GM10266 (cell line): ENCODE measurements around the gene SHB.

Experiments
- DNase-seq: peaks from one replicate; pipeline ENCODE4 v3.0.0; 2012; ENCODE audit errors: extremely low spot score
- TF ChIP-seq, protein P1 (sequence below): IDR thresholded peaks from 2 replicates; pipeline ENCODE4 v1.5.1; 2012; ENCODE audit warnings: mild to moderate bottlenecking, low read depth; ENCODE audit not compliant: control insufficient read depth, insufficient read depth; ENCODE audit errors: missing control alignments

Gene SHB

DNA sequence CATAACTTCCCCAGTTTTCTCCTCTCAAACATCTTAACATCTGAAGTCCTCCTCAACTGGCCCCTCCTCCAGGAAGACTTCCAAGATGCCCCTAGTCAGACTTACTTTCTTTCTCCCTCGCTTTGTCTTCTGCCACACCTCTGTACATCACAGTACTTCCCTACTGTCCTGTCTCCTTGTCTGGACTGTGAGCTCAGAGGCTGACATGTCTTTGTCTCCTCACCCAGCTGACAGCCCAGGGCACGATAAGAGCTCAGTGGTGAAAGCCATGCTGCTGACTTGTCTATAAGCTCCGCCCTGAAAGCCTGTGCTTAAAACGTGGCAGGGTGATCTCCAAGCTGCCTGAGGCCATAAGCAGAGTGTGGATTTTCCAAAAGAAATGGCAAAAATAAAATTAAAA, 132.1 kb downstream of the SHB start:
- TF ChIP-seq, protein P1, sequence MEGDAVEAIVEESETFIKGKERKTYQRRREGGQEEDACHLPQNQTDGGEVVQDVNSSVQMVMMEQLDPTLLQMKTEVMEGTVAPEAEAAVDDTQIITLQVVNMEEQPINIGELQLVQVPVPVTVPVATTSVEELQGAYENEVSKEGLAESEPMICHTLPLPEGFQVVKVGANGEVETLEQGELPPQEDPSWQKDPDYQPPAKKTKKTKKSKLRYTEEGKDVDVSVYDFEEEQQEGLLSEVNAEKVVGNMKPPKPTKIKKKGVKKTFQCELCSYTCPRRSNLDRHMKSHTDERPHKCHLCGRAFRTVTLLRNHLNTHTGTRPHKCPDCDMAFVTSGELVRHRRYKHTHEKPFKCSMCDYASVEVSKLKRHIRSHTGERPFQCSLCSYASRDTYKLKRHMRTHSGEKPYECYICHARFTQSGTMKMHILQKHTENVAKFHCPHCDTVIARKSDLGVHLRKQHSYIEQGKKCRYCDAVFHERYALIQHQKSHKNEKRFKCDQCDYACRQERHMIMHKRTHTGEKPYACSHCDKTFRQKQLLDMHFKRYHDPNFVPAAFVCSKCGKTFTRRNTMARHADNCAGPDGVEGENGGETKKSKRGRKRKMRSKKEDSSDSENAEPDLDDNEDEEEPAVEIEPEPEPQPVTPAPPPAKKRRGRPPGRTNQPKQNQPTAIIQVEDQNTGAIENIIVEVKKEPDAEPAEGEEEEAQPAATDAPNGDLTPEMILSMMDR: no peak
- DNase-seq: no peak

DNA sequence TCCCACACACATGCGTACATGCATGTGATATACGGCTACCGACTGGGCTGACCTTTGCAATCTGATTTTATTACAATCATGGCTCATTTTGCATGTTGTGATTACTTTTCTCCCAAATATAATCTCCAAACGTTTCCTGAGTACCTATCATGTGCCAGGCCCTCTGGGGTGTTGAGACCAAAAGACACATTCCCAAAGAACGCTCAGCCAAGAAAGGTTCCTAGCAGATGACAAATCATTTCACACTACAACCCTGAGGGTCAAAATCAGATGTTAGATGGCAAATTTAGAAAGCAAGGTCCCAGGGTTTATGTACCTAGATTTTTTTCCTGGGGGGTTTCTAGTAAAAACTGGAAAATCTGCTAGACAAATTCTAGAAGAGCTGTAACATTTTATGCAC, 132.7 kb downstream of the SHB start:
- no peak for DNase-seq
- TF ChIP-seq, protein P1: no peak

DNA sequence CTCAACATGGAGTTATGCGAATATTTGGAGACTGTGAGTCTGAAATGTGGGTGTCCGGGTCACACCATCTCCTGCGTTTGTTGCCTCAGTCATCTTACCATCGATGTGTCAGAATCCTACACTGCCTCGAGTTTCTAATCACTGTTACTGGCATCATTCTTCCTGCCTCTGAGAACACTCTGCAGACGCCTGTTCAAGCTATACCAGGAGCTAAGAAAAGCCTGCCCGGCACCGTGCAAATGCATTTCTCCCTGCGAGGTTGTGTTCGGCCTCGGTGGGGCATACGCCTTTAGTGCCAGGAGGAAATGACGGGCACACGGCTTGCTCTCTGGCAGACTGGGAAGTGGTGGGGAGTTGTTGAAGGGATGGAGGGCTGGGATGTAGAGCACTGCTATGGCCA, 133.9 kb downstream of the SHB start:
- TF ChIP-seq, protein P1: no peak
- DNase-seq: no peak

DNA sequence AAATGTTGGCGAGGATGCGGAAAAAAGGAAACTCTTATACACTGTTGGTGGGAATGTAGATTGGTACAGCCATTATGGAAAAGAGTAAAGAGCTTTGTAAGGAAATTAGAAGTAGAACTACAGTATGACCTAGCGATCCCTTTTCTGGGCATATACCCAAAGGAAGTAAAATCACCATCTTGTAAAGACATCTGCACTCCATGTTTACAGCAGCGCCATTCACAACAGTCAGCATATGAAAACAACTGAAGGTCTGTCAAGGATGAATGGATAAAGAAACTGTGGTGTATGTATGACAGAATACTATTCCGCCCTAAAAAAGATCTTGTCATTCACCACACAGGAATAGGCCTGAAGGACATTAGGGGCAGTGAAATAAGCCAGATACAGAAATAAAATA, 137.4 kb downstream of the SHB start:
- DNase-seq: no peak
- TF ChIP-seq, protein P1: no peak

DNA sequence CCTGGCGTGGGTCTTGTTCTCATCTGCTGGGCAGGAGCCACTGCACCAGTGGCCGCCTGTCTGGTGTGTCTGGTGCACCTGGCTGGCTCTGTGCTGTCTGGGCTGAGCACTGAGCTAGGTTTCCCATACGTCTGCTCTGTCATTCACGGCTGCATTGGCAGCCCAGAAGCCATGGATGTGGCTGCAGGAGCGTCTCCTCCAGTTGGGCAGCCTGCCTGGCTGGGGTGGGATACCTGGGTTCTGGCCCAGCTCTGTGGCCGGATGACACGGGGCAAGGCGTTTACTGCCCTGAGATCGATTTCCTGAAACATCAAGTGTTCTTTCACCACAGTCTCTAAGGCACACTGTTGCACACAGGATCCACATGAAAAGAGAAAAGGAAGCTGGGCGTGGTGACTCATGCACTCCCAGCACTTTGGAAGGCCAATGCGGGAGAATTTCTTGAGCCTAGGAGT, 139.6 kb downstream of the SHB start:
- TF ChIP-seq, protein P1: no peak
- no peak for DNase-seq

DNA sequence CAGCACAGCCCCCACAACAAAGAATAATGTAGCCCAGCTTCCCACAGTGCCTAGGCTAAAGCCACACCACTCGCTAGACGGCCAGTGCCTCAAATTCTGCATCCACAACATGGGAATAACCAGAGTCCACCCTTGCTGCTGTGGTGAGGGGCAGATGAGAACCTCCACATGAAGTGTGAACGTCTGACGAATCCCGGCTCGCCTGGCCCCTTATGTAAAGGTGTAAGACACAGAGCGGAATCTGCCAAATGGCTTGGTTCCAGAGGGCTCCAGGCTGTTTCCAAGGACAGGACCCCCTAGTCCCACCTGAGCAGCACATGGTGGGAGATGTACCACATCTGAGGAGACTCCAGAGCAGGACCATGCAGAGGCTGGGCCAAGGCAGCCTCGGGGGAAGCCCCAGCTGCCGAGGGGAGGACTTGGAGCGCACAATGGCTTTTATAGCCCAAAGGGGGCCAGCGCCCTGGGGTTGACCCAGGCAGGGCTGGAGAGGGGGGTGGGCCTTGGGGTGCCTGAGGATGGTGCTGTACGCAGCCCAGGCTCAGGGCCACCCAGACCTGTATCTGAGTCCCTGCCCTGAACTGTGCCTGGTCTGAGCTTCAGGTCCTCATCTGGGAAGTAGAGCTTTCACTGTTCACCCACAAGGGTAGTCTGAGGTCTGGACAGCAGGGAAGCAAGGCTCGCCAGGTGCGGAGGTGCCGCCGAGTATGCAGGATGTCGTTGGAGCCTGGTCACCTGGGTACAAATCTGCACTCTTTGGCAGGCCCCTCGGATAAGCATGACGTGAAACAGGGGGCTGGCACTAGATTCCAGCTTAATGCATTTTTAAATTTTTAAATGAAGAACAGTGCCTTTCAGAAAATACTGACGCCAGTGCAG, 140.2 kb downstream of the SHB start:
- TF ChIP-seq, protein P1: no peak
- no peak for DNase-seq
